Astrocyte (in vitro differentiated cells and primary cell): ENCODE data around the gene STON2. TPM values are rescaled to one million over a fixed set of nuclear protein-coding genes. Genes with fewer than 3 reads are reported as not detected.

Experiments used
- DNase-seq: peaks from one replicate; pipeline ENCODE4 v3.0.0-alpha.2; 2010; ENCODE audit warnings: low read depth
- FAIRE-seq: peaks from 2 replicates; lab custom pipeline; 2011; peaks lifted over from hg19 to GRCh38; lab: Jason Lieb, UNC
- H2AFZ ChIP-seq: 2 replicates; pipeline ENCODE4 v1.6.0; 2012; ENCODE audit warnings: low read depth, low read length, inconsistent platforms
- H3K27ac ChIP-seq: 2 replicates; pipeline ENCODE4 v1.5.1; 2011; ENCODE audit warnings: low read depth, low read length, inconsistent platforms
- H3K27me3 ChIP-seq: 2 replicates; pipeline ENCODE4 v1.6.0; 2011; ENCODE audit warnings: low read length, inconsistent platforms; ENCODE audit not compliant: insufficient read depth
- H3K36me3 ChIP-seq: 2 replicates; pipeline ENCODE4 v1.5.1; 2011; ENCODE audit warnings: low read length, inconsistent platforms; ENCODE audit not compliant: insufficient read depth
- H3K4me1 ChIP-seq: 2 replicates; pipeline ENCODE4 v1.5.1; 2011; ENCODE audit warnings: low read length, inconsistent platforms; ENCODE audit not compliant: insufficient read depth
- H3K4me2 ChIP-seq: 2 replicates; pipeline ENCODE4 v1.6.0; 2012; ENCODE audit warnings: low read length, inconsistent platforms
- H3K4me3 ChIP-seq: 2 replicates; pipeline ENCODE4 v1.5.1; 2011; ENCODE audit warnings: low read depth, mild to moderate bottlenecking, low read length, inconsistent platforms; ENCODE audit not compliant: insufficient read depth
- H3K79me2 ChIP-seq: 2 replicates; pipeline ENCODE4 v1.6.0; 2012; ENCODE audit warnings: mild to moderate bottlenecking, low read length, inconsistent platforms; ENCODE audit not compliant: insufficient read depth
- H3K9ac ChIP-seq: 2 replicates; pipeline ENCODE4 v1.6.0; 2012; ENCODE audit warnings: mild to moderate bottlenecking, low read length, inconsistent platforms
- H3K9me3 ChIP-seq: 2 replicates; pipeline ENCODE4 v1.5.1; 2012; ENCODE audit warnings: low read depth, mild to moderate bottlenecking, low read length, inconsistent platforms; ENCODE audit not compliant: insufficient read depth
- H4K20me1 ChIP-seq: 2 replicates; pipeline ENCODE4 v1.6.0; 2012; ENCODE audit warnings: low read length, inconsistent platforms; ENCODE audit not compliant: insufficient read depth
- H3K27ac Mint-ChIP-seq: one replicate; pipeline ENCODE4 v1.8.0; 2021; ENCODE audit warnings: mild to moderate bottlenecking, mixed read lengths; ENCODE audit not compliant: unreplicated experiment
- H3K27me3 Mint-ChIP-seq: one replicate; pipeline ENCODE4 v1.8.0; 2021; ENCODE audit warnings: low read depth, mixed read lengths; ENCODE audit not compliant: unreplicated experiment
- H3K36me3 Mint-ChIP-seq: one replicate; pipeline ENCODE4 v1.8.0; 2021; ENCODE audit warnings: low read depth, mixed read lengths; ENCODE audit not compliant: unreplicated experiment
- H3K4me1 Mint-ChIP-seq: one replicate; pipeline ENCODE4 v1.8.0; 2021; ENCODE audit warnings: low read depth, mixed read lengths; ENCODE audit not compliant: unreplicated experiment
- H3K4me3 Mint-ChIP-seq: one replicate; pipeline ENCODE4 v1.8.0; 2021; ENCODE audit warnings: mild to moderate bottlenecking, moderate library complexity, mixed read lengths; ENCODE audit not compliant: unreplicated experiment
- H3K9me3 Mint-ChIP-seq: one replicate; pipeline ENCODE4 v1.8.0; 2021; ENCODE audit warnings: mild to moderate bottlenecking, mixed read lengths; ENCODE audit not compliant: unreplicated experiment
- EZH2 ChIP-seq: IDR thresholded peaks from 2 replicates; pipeline ENCODE4 v1.6.1; 2012; ENCODE audit warnings: mild to moderate bottlenecking, low read length, inconsistent platforms; ENCODE audit not compliant: insufficient read depth
- total RNA-seq: library from RNA; stranded (reverse); gene quantifications from 2 replicates; pipeline ENCODE4 v1.2.1, GENCODE V29; 2021
- TF ChIP-seq, protein P1 (sequence below): IDR thresholded peaks from 2 replicates; pipeline ENCODE4 v1.5.1; 2011; ENCODE audit warnings: low read depth, mild to moderate bottlenecking, inconsistent platforms, low read length, moderate library complexity; ENCODE audit not compliant: insufficient read depth

The STON2 gene
- total RNA-seq, 1 donor from 2014 or later, result 52.9 TPM

DNA sequence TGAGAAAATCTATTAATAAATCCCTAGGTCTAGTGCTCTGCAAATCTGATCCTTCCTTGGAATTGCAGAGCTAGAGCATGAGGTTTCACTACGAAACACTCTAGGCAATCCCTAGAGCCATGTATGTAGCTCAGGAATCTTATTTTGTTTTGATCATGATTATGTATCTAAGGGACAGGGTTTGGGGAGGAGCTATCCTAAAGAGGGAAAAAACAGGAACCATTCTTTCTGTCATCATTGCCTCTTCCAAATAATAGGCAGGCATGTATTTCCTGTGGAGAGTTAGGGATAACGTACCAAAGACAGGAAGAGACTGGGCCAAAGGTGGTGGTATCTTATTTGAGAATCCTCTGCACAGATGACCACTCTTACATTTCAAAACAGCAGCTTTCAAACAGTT is 90.6 kb downstream of the STON2 start:
- Histone ChIP-seq H3K27me3 (no peaks in the 10 kb centered on the region), H3K27ac (no peak overlapping the region), H3K4me3 (no peak overlapping the region), H3K79me2 (no peaks in the 10 kb centered on the region), H3K4me2 (no peak overlapping the region), H3K9ac (no peak overlapping the region), H2AFZ (no peak overlapping the region), H3K9me3 (no peaks in the 10 kb centered on the region), H3K36me3 (no peaks in the 10 kb centered on the region), H3K4me1 (no peaks in the 10 kb centered on the region), H4K20me1 (no peaks in the 10 kb centered on the region)
- H3K27me3 Mint-ChIP-seq, result no peaks in the 10 kb centered on the region
- peaks cover 35% of the 10 kb centered on the region for H3K4me1 Mint-ChIP-seq
- no peak overlapping the region for H3K27ac Mint-ChIP-seq
- DNase-seq (no peak), FAIRE-seq (no peak)
- H3K36me3 Mint-ChIP-seq, result no peaks in the 10 kb centered on the region
- no peak for TF ChIP-seq EZH2
- TF ChIP-seq, protein P1, sequence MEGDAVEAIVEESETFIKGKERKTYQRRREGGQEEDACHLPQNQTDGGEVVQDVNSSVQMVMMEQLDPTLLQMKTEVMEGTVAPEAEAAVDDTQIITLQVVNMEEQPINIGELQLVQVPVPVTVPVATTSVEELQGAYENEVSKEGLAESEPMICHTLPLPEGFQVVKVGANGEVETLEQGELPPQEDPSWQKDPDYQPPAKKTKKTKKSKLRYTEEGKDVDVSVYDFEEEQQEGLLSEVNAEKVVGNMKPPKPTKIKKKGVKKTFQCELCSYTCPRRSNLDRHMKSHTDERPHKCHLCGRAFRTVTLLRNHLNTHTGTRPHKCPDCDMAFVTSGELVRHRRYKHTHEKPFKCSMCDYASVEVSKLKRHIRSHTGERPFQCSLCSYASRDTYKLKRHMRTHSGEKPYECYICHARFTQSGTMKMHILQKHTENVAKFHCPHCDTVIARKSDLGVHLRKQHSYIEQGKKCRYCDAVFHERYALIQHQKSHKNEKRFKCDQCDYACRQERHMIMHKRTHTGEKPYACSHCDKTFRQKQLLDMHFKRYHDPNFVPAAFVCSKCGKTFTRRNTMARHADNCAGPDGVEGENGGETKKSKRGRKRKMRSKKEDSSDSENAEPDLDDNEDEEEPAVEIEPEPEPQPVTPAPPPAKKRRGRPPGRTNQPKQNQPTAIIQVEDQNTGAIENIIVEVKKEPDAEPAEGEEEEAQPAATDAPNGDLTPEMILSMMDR, result no peak
- H3K9me3 Mint-ChIP-seq, result no peaks in the 10 kb centered on the region
- no peak overlapping the region for H3K4me3 Mint-ChIP-seq

DNA sequence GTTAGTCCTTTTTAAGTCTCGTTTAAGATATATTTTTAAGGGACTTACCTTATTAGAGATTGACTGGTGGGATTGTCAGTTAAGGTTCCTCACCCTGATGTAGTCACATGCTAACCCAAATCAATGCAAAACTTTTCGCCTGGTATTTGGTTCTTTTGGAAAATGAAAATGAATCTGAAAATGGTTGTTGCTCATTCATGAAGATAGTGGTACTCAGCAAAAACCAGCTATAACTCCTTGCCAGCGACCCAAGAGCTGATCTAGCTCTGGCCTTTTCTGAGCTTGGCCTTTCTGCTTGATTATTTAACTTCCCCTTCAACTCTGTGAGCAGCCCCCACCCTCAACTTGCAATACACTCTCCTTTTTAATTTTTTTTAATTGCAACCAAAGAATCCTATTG is 94.4 kb downstream of the STON2 start:
- no peak overlapping the region for H3K4me3 Mint-ChIP-seq
- H3K27me3 Mint-ChIP-seq, result no peaks in the 10 kb centered on the region
- Histone ChIP-seq H2AFZ (no peak overlapping the region), H3K9me3 (no peaks in the 10 kb centered on the region), H3K4me3 (no peak overlapping the region), H3K27me3 (no peaks in the 10 kb centered on the region), H3K4me2 (no peak overlapping the region), H3K36me3 (no peaks in the 10 kb centered on the region), H3K79me2 (no peaks in the 10 kb centered on the region), H3K9ac (no peak overlapping the region), H3K4me1 (no peaks in the 10 kb centered on the region), H3K27ac (no peak overlapping the region), H4K20me1 (no peaks in the 10 kb centered on the region)
- no peak overlapping the region for H3K27ac Mint-ChIP-seq
- DNase-seq (no peak), FAIRE-seq (no peak)
- TF ChIP-seq, protein P1, result no peak
- no peak for TF ChIP-seq EZH2
- H3K9me3 Mint-ChIP-seq, result no peaks in the 10 kb centered on the region
- no peaks in the 10 kb centered on the region for H3K36me3 Mint-ChIP-seq
- peaks cover 23% of the 10 kb centered on the region for H3K4me1 Mint-ChIP-seq

DNA sequence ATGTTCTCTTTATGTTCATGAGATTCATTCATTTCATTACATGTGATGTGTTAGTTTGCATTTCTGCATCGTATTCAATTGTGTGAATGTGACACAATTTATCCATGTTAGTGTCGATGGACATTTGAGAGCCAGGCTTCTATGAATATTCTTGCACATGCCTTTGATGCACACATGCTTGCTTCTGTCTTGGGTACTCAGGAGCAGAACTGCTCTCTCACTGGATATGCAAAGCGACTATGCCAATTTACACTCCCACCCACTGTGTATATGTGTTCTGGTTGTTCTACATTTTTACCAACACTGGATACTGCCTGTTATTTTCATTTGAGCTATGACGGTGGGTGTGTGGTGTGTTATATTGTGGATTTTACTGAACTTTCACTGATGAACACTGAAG is 95.1 kb downstream of the STON2 start:
- peak; percentile 13 for FAIRE-seq

More for the DNA sequence above, 95.1 kb downstream of the STON2 start:
- TF ChIP-seq EZH2, result no peak
- TF ChIP-seq, protein P1, result no peak
- no peaks in the 10 kb centered on the region for H3K4me1 ChIP-seq
- Mint-ChIP-seq H3K9me3 (no peaks in the 10 kb centered on the region), H3K36me3 (no peaks in the 10 kb centered on the region), H3K4me3 (no peak overlapping the region), H3K4me1 (peaks cover 18% of the 10 kb centered on the region), H3K27ac (no peak overlapping the region), H3K27me3 (no peaks in the 10 kb centered on the region)
- H3K9ac ChIP-seq, result no peak overlapping the region
- no peak overlapping the region for H3K4me3 ChIP-seq
- no peak overlapping the region for H3K4me2 ChIP-seq
- H4K20me1 ChIP-seq, result no peaks in the 10 kb centered on the region
- no peaks in the 10 kb centered on the region for H3K27me3 ChIP-seq
- no peak overlapping the region for H3K27ac ChIP-seq
- H2AFZ ChIP-seq, result no peak overlapping the region
- no peaks in the 10 kb centered on the region for H3K36me3 ChIP-seq
- H3K79me2 ChIP-seq, result no peaks in the 10 kb centered on the region
- H3K9me3 ChIP-seq, result no peaks in the 10 kb centered on the region
- no peak for DNase-seq
